Right cardiac atrium (tissue), 5 donors: ENCODE results near the gene CD164L2. TPM values are rescaled to one million over a fixed set of nuclear protein-coding genes. Genes with fewer than 3 reads are reported as not detected.

ENCODE experiments used
- ATAC-seq, 2 donors: fragments of 200-7000 bp; cut with Tn5 transposase; one replicate each; pipeline versions ENCODE4 v1.8.0 to v1.9.1; 2020; ENCODE audit warnings: moderate library complexity in 2 of 2, mild to moderate bottlenecking in 1 of 2
- DNase-seq, 3 donors: peaks; one replicate each; pipeline ENCODE4 v3.0.0-alpha.2; 2020
- H3K27ac ChIP-seq: one replicate; pipeline ENCODE4 v1.5.1; 2013; ENCODE audit warnings: mild to moderate bottlenecking, low read length, control low read depth, moderate library complexity
- H3K27me3 ChIP-seq: one replicate; pipeline ENCODE4 v1.6.1; 2013; ENCODE audit not compliant: control insufficient read depth, insufficient read depth
- H3K4me1 ChIP-seq: one replicate; pipeline ENCODE4 v1.6.1; 2013; ENCODE audit warnings: low read length; ENCODE audit not compliant: control insufficient read depth, insufficient read depth
- H3K4me3 ChIP-seq: one replicate; pipeline ENCODE4 v1.5.1; 2013; ENCODE audit warnings: low read length, control low read depth
- H3K9me3 ChIP-seq: one replicate; pipeline ENCODE4 v1.6.1; 2013; ENCODE audit warnings: low read length; ENCODE audit not compliant: control insufficient read depth
- WGBS: extraction: QIAGEN DNeasy Blood & Tissue Kit; methylation state at CpG from one replicate; pipeline ENCODE4 v1.1.7; 2013; 5-methylcytosine and 5-hydroxymethylcytosine counted together
- intact Hi-C, 4 donors: fragments of 100-400 bp; cut with DNase I; formaldehyde crosslinking; loops; one replicate each; pipeline versions ENCODE4 v1.11.0 to v1.14.0; 2022 to 2023
- polyA plus RNA-seq: library from polyadenylated mRNA; stranded (reverse); fragments of 200-250 nt; gene quantifications from one replicate; pipeline ENCODE4 v1.2.3, GENCODE V29; 2013
- total RNA-seq, 4 donors: library from RNA; stranded (reverse); fragmentation: NEBNext Ultra II Directional; extraction: Animal tissue kit (Norgen Biotek cat#: 25700); gene quantifications; one replicate each; pipeline ENCODE4 v1.2.1, GENCODE V29; 2021
- donor health status: healthy with polysubstance abuse.
- donor health status: DM: no; HTN: yes; CAD: no.
- donor health status: DM: no; HTN: no; CAD: no.
- donor health status: DM: no; HTN: yes; CAD: no; lungs with severe emphysema.
- donor health status: DM: yes; HTN: yes; CAD: no.

Gene CD164L2
- total and polyA plus RNA-seq, 5 donors, result not detected

- peak; percentile 74 to 87 (median 81) for DNase-seq
- 33% methylated on average over 13 of the region's 13 CpGs for WGBS
These were observed 21.9 kb upstream of the CD164L2 start for GRCh38 chr1:27405074-27405473.

GRCh38 chr1:27403931-27404330, 20.8 kb upstream of the CD164L2 start:
- ATAC-seq (no peak), DNase-seq (peak in 1 of 3 donors; percentile 49)
- Histone ChIP-seq H3K9me3 (no peaks in the 10 kb centered on the region), H3K27ac (peak overlapping the region; percentile 84), H3K4me1 (peaks cover 34% of the 10 kb centered on the region), H3K4me3 (no peak overlapping the region), H3K27me3 (no peaks in the 10 kb centered on the region)
- intact Hi-C loops, result loop anchor here in 3 of 4 donors (5.0 kb wide), 3 partner anchors 37 to 203 kb away; partner anchors contain the start of genes AHDC1 (in 1 of the 3) and MAP3K6 (in 1 of the 3)

More at GRCh38 chr1:27405074-27405473, 21.9 kb upstream of the CD164L2 start:
- peak; percentile 30 to 53 for ATAC-seq
- Histone ChIP-seq H3K9me3 (no peaks in the 10 kb centered on the region), H3K4me3 (no peak overlapping the region), H3K27ac (peak overlapping the region; percentile 85), H3K27me3 (no peaks in the 10 kb centered on the region), H3K4me1 (peaks cover 25% of the 10 kb centered on the region)
- intact Hi-C loops, result no loop called here

- 27% methylated on average over 24 of the region's 24 CpGs for WGBS
- DNase-seq (peak; percentile 82 to 92 (median 92)), ATAC-seq (peak; percentile 59 to 63)
- Histone ChIP-seq H3K4me3 (no peak overlapping the region), H3K9me3 (no peaks in the 10 kb centered on the region), H3K27ac (peak overlapping the region; percentile 84), H3K4me1 (peaks cover 34% of the 10 kb centered on the region), H3K27me3 (no peaks in the 10 kb centered on the region)
- intact Hi-C loops, result loop anchor here in 3 of 4 donors (5.0 kb wide), 3 partner anchors 36 to 204 kb away; partner anchors contain the start of genes AHDC1 (in 1 of the 3) and MAP3K6 (in 1 of the 3)
These were observed 20.1 kb upstream of the CD164L2 start for GRCh38 chr1:27403065-27403726.

- Histone ChIP-seq H3K9me3 (no peaks in the 10 kb centered on the region), H3K4me3 (no peak overlapping the region), H3K27me3 (no peaks in the 10 kb centered on the region), H3K4me1 (peaks cover 34% of the 10 kb centered on the region), H3K27ac (peak overlapping the region; percentile 84)
- 25% methylated on average over 8 of the region's 8 CpGs for WGBS
- intact Hi-C loops, result loop anchor here in 3 of 4 donors (5.0 kb wide), 3 partner anchors 35 to 205 kb away; partner anchors contain the start of genes AHDC1 (in 1 of the 3) and MAP3K6 (in 1 of the 3)
- DNase-seq, result peak; percentile 76 to 92 (median 91)
- ATAC-seq, result peak; percentile 31 to 53
These were observed 19.2 kb upstream of the CD164L2 start for GRCh38 chr1:27402349-27402754.

- WGBS, result 89% methylated on average over 5 of the region's 5 CpGs
- Histone ChIP-seq H3K4me3 (no peak overlapping the region), H3K4me1 (peaks cover 31% of the 10 kb centered on the region), H3K27ac (no peak overlapping the region), H3K9me3 (no peaks in the 10 kb centered on the region), H3K27me3 (no peaks in the 10 kb centered on the region)
- no peak for ATAC-seq
- no peak for DNase-seq
- intact Hi-C loops, result loop anchor here (2.0 to 5.0 kb wide), 4 partner anchors 34 to 206 kb away; partner anchors contain the start of genes AHDC1 (in 1 of the 4) and MAP3K6 (in 1 of the 4)
These were observed 17.8 kb upstream of the CD164L2 start for GRCh38 chr1:27400963-27401341.

- H3K4me3 ChIP-seq, result no peak overlapping the region
- ATAC-seq, result no peak
- peaks cover 30% of the 10 kb centered on the region for H3K4me1 ChIP-seq
- peak in 1 of 3 donors; percentile 72 for DNase-seq
- WGBS, result 40% methylated on average over 13 of the region's 13 CpGs
- no peaks in the 10 kb centered on the region for H3K9me3 ChIP-seq
- intact Hi-C loops, result loop anchor here (2.0 to 5.0 kb wide), 4 partner anchors 33 to 207 kb away; partner anchors contain the start of genes AHDC1 (in 1 of the 4) and MAP3K6 (in 1 of the 4)
- no peaks in the 10 kb centered on the region for H3K27me3 ChIP-seq
- no peak overlapping the region for H3K27ac ChIP-seq
These were observed 17.2 kb upstream of the CD164L2 start for GRCh38 chr1:27400082-27400962.

GRCh38 chr1:27399251-27400025, 16.3 kb upstream of the CD164L2 start:
- ATAC-seq, result no peak
- no peak overlapping the region for H3K4me3 ChIP-seq
- H3K9me3 ChIP-seq, result no peaks in the 10 kb centered on the region
- 33% methylated on average over 19 of the region's 19 CpGs for WGBS
- no peak overlapping the region for H3K27ac ChIP-seq
- H3K4me1 ChIP-seq, result peaks cover 23% of the 10 kb centered on the region
- H3K27me3 ChIP-seq, result no peaks in the 10 kb centered on the region
- peak in 2 of 3 donors; percentile 70 to 76 for DNase-seq
- intact Hi-C loops, result loop anchor here (2.0 to 10.0 kb wide), 5 partner anchors 32 to 265 kb away; partner anchors contain the start of genes AHDC1 (in 1 of the 4) and MAP3K6 (in 1 of the 4)

- intact Hi-C loops, result loop anchor here in 1 of 4 donors (10.0 kb wide), 1 partner anchor 266 kb away; no protein-coding TSS in a partner anchor
- DNase-seq (no peak), ATAC-seq (no peak)
- Histone ChIP-seq H3K9me3 (no peaks in the 10 kb centered on the region), H3K27ac (no peak overlapping the region), H3K4me3 (no peak overlapping the region), H3K4me1 (peaks cover 20% of the 10 kb centered on the region), H3K27me3 (no peaks in the 10 kb centered on the region)
- WGBS, result 76% methylated on average over 4 of the region's 4 CpGs
These were observed 15.4 kb upstream of the CD164L2 start for GRCh38 chr1:27398405-27399149.

GRCh38 chr1:27397749-27398148, 14.6 kb upstream of the CD164L2 start:
- ATAC-seq (no peak), DNase-seq (no peak)
- Histone ChIP-seq H3K4me1 (peaks cover 15% of the 10 kb centered on the region), H3K9me3 (no peaks in the 10 kb centered on the region), H3K27ac (no peak overlapping the region), H3K27me3 (no peaks in the 10 kb centered on the region), H3K4me3 (no peak overlapping the region)
- WGBS, result 76% methylated on average over 7 of the region's 7 CpGs
- intact Hi-C loops, result loop anchor here in 1 of 4 donors (10.0 kb wide), 1 partner anchor 267 kb away; no protein-coding TSS in a partner anchor
